ENCODE data around the gene TCFL5.
"Not testable (repeated sequence)": the region's sequence is repeated elsewhere in the genome, so short reads cannot be mapped to it uniquely, and the experiment has no call there.

Gene TCFL5

GRCh38 chr20:62852841-62853240, 8.8 kb downstream of the TCFL5 start:
- DNase-seq = no peak

GRCh38 chr20:62852196-62852595, 9.4 kb downstream of the TCFL5 start:
- no peak for DNase-seq

- no peak for DNase-seq
Observed at GRCh38 chr20:62850333-62850974, 11.2 kb downstream of the TCFL5 start.

- no peak for DNase-seq
Observed at GRCh38 chr20:62849431-62849830, 12.2 kb downstream of the TCFL5 start.

- DNase-seq = not testable (repeated sequence)
Observed at GRCh38 chr20:62848917-62849316, 12.7 kb downstream of the TCFL5 start.

- DNase-seq = no peak
Observed at GRCh38 chr20:62846166-62846890, 15.3 kb downstream of the TCFL5 start.

- DNase-seq = no peak
Observed at GRCh38 chr20:62845416-62846160, 16.0 kb downstream of the TCFL5 start.

- DNase-seq = no peak
Observed at GRCh38 chr20:62844182-62844581, 17.4 kb downstream of the TCFL5 start.

- no peak for DNase-seq
Observed at GRCh38 chr20:62843656-62844055, 18.0 kb downstream of the TCFL5 start.

GRCh38 chr20:62841705-62842212, 19.9 kb downstream of the TCFL5 start:
- no peak for DNase-seq

GRCh38 chr20:62840244-62841197, 21.1 kb downstream of the TCFL5 start:
- DNase-seq = no peak

GRCh38 chr20:62839816-62840215, 21.8 kb downstream of the TCFL5 start:
- no peak for DNase-seq

GRCh38 chr20:62839261-62839660, 22.4 kb downstream of the TCFL5 start:
- no peak for DNase-seq

- DNase-seq = peak; percentile 56
Observed at GRCh38 chr20:62838128-62838891, 23.3 kb downstream of the TCFL5 start.

- no peak for DNase-seq
Observed at GRCh38 chr20:62837790-62838127, 23.9 kb downstream of the TCFL5 start.

- no peak for DNase-seq
Observed at GRCh38 chr20:62836967-62837490, 24.6 kb downstream of the TCFL5 start.

- no peak for DNase-seq
Observed at GRCh38 chr20:62835931-62836861, 25.4 kb downstream of the TCFL5 start.

- DNase-seq = no peak
Observed at GRCh38 chr20:62834967-62835730, 26.5 kb downstream of the TCFL5 start.

- DNase-seq = no peak
Observed at GRCh38 chr20:62832951-62833391, 28.7 kb downstream of the TCFL5 start.

Data from NCI-H1105 treated with DMSO at 0.1 percent for 48 hours (cell line).